Smooth muscle cell (in vitro differentiated cells): Measurements from ENCODE around the gene NDUFA1. TPM values are rescaled to one million over a fixed set of nuclear protein-coding genes. Genes with fewer than 3 reads are reported as not detected.
A peak's percentile ranks its signal among the peaks of the same experiment; 100 is the strongest.
"Not testable (repeated sequence)": the region's sequence is repeated elsewhere in the genome, so short reads cannot be mapped to it uniquely, and the experiment has no call there.

Source experiments
- DNase-seq: peaks from one replicate; lab custom pipeline; 2025; ENCODE audit not compliant: unreplicated experiment; lab: John Stamatoyannopoulos, UW
- H2AFZ ChIP-seq: fragments of 200-600 bp; sonication (generic); 2 replicates; pipeline ENCODE4 v1.6.0; 2016; ENCODE audit warnings: antibody characterized with exemption, low read depth, mild to moderate bottlenecking
- H3F3A ChIP-seq: fragments of 200-600 bp; sonication (generic); 2 replicates; pipeline ENCODE4 v1.6.0; 2017; ENCODE audit warnings: antibody characterized with exemption, low read depth
- H3K27ac ChIP-seq: fragments of 200-600 bp; sonication (generic); 2 replicates; pipeline ENCODE4 v1.5.1; 2016; ENCODE audit warnings: low read depth, mild to moderate bottlenecking
- H3K27me3 ChIP-seq: fragments of 200-600 bp; sonication (generic); 2 replicates; pipeline ENCODE4 v1.6.1; 2016; ENCODE audit warnings: low read depth, mild to moderate bottlenecking
- H3K36me3 ChIP-seq: fragments of 200-600 bp; sonication (generic); 2 replicates; pipeline ENCODE4 v1.5.1; 2016; ENCODE audit warnings: low read depth
- H3K4me1 ChIP-seq: fragments of 200-600 bp; sonication (generic); 2 replicates; pipeline ENCODE4 v1.5.1; 2016; ENCODE audit warnings: low read depth
- H3K4me2 ChIP-seq: fragments of 200-600 bp; sonication (generic); 2 replicates; pipeline ENCODE4 v1.6.0; 2016; ENCODE audit warnings: mild to moderate bottlenecking
- H3K4me3 ChIP-seq: fragments of 200-600 bp; sonication (generic); 2 replicates; pipeline ENCODE4 v1.5.1; 2016; ENCODE audit warnings: mild to moderate bottlenecking
- H3K79me2 ChIP-seq: fragments of 200-600 bp; sonication (generic); 2 replicates; pipeline ENCODE4 v1.6.0; 2016; ENCODE audit warnings: low read depth, mild to moderate bottlenecking
- H3K9ac ChIP-seq: fragments of 200-600 bp; sonication (generic); 2 replicates; pipeline ENCODE4 v1.6.0; 2016; ENCODE audit warnings: low read depth
- H3K9me3 ChIP-seq: fragments of 200-600 bp; sonication (generic); replicated peaks from 2 replicates; pipeline ENCODE4 v1.5.1; 2016; ENCODE audit warnings: low read depth
- H4K20me1 ChIP-seq: fragments of 200-600 bp; sonication (generic); 2 replicates; pipeline ENCODE4 v1.6.0; 2016; ENCODE audit warnings: low read depth
- WGBS: methylation state at CpG from one replicate; pipeline ENCODE4 v1.1.7; 2016; ENCODE audit warnings: low lambda C conversion rate; 5-methylcytosine and 5-hydroxymethylcytosine counted together
- polyA plus RNA-seq: library from polyadenylated mRNA; unstranded; fragments of >200 nt; fragmentation: Nextera tagmentation; extraction: Ambion mirVana; gene quantifications from 2 replicates; pipeline ENCODE4 v1.2.1, GENCODE V29; 2016
- total RNA-seq: library from RNA; depleted of rRNA; stranded (reverse); fragments of >200 nt; gene quantifications from 2 replicates; pipeline ENCODE4 v1.2.3, GENCODE V29; 2014
- TF ChIP-seq, protein P1 (sequence below): fragments of 200-600 bp; sonication (generic); IDR thresholded peaks from 2 replicates; pipeline ENCODE4 v1.5.1; 2017; ENCODE audit warnings: borderline replicate concordance, mild to moderate bottlenecking, antibody characterized with exemption; ENCODE audit not compliant: insufficient read depth, poor library complexity, severe bottlenecking

The NDUFA1 gene
- 76.4 and 95.9 TPM in 2 replicates for total RNA-seq
- 282 and 313 TPM in 2 replicates for polyA plus RNA-seq

DNA sequence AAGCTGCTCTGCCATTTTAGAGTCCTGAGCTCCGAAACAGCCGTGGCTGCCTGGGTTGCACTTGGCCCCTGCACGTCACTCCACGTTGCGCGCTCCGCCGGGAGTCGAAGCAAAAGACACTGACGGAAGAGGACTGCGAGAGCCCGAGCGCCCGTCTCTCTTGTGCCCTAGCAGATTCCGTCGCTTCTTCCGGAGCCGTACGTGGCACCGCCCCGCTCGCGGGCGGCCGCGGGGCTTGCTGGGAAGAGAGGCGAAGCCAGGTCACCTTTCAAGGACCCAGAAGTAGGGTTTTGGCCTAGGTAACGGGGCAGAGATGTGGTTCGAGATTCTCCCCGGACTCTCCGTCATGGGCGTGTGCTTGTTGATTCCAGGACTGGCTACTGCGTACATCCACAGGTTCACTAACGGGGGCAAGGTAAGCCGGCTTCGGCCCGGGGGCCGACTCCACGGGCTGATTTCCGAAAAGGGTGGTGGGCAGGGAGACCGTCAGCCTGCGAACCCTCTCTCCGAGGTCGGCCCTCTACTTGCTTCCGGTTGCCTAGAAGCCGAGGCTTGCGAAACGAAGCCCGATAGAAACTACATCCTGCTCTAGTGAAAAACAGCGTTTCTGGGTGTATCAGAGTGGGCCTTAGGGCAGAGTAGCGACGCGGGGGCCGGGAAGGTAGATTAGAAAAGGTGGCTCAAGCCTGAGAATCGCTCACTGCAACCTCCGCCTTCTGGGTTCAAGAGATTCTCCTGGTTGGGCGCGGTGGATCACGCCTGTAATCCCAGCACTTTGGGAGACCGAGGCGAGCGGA lies at the start of gene NDUFA1, which contains the start of gene RNF113A:
Gene NDUFA1, plus strand, starts transcription at position 234 of the 797 bp plus-strand sequence. Its CDS starts 80 bp downstream, at position 314.
Gene RNF113A, minus strand, starts transcription at position 135 of the 797 bp plus-strand sequence. Its CDS starts 120 bp downstream, at position 15.
- Histone ChIP-seq H3K4me1 (no peaks in the 10 kb centered on the region), H3K4me3 (peak within 1 kb of the TSS; percentile 66), H3K9me3 (no peaks in the 10 kb centered on the region), H3F3A (no peaks in the 10 kb centered on the region), H3K9ac (peak within 1 kb of the TSS; percentile 78), H3K36me3 (no peaks in the 10 kb centered on the region), H3K27me3 (no peaks in the 10 kb centered on the region), H3K4me2 (peak within 1 kb of the TSS; percentile 83), H2AFZ (peak within 1 kb of the TSS; percentile 62), H4K20me1 (peaks cover 3% of the 10 kb centered on the region), H3K27ac (peak within 1 kb of the TSS; percentile 86), H3K79me2 (peaks cover 13% of the 10 kb centered on the region)
- DNase-seq: peak; percentile 22
- 37% methylated on average over 62 of the region's 62 CpGs for WGBS
- TF ChIP-seq, protein P1, sequence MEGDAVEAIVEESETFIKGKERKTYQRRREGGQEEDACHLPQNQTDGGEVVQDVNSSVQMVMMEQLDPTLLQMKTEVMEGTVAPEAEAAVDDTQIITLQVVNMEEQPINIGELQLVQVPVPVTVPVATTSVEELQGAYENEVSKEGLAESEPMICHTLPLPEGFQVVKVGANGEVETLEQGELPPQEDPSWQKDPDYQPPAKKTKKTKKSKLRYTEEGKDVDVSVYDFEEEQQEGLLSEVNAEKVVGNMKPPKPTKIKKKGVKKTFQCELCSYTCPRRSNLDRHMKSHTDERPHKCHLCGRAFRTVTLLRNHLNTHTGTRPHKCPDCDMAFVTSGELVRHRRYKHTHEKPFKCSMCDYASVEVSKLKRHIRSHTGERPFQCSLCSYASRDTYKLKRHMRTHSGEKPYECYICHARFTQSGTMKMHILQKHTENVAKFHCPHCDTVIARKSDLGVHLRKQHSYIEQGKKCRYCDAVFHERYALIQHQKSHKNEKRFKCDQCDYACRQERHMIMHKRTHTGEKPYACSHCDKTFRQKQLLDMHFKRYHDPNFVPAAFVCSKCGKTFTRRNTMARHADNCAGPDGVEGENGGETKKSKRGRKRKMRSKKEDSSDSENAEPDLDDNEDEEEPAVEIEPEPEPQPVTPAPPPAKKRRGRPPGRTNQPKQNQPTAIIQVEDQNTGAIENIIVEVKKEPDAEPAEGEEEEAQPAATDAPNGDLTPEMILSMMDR: no peak

DNA sequence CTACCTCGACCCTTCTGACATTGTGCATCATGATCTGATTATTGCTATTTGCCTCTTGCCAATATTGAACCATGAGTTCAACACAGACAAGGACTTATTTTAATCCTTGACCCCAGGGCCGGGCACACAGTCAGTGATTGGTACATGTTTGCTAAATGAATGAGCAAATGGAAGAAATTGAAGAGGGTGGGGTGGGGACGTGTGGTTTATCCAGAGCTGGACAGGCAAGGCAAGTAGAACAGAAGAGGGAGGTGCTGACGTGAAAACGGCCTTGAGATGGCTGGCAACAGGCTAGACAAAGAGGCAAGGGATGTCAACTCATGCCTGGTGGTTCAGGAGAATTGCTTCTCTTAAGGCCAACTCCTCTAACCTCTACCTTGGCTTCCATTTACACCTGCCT lies 47.4 kb upstream of the NDUFA1 start:
- WGBS: 100% methylated on average over 1 of the region's 5 CpGs
- not testable (repeated sequence) for H3K79me2 ChIP-seq, H4K20me1 ChIP-seq

DNA sequence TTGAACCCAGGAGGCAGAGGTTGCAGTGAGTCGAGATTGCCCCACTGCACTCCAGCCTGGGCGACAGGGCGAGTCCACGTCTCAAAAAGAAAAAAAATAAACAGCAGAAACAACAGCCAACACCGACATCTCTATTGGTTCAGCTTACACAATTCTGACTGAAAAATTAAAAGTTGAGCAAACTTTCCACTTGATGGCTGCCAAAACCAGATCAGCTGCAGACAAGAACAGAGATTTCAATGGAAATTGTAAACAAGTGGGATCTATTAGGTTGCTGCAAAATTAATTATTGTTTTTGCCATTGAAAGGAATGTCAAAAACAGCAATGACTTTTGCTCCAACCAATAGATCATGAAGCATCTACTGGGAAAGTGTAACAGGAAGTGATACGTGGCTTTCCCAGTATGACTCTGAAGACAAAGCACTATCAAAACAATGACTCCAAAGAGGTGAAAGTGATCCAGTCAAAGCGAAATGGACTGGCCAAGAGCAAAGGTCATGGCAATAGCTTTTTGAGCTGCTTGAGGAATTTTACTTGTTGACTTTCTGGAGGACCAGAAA lies 45.2 kb upstream of the NDUFA1 start:
- 78% methylated on average over 7 of the region's 7 CpGs for WGBS
- Histone ChIP-seq H4K20me1 (no peaks in the 10 kb centered on the region), H3K27ac (no peak overlapping the region), H3K9ac (no peak overlapping the region), H3K79me2 (no peaks in the 10 kb centered on the region), H3K4me1 (no peaks in the 10 kb centered on the region), H3K4me3 (no peak overlapping the region), H3K27me3 (no peaks in the 10 kb centered on the region), H3K9me3 (no peaks in the 10 kb centered on the region), H2AFZ (no peak overlapping the region), H3K36me3 (no peaks in the 10 kb centered on the region), H3K4me2 (no peak overlapping the region), H3F3A (no peaks in the 10 kb centered on the region)
- TF ChIP-seq, protein P1: no peak
- DNase-seq: no peak

More for the DNA sequence above, 47.4 kb upstream of the NDUFA1 start:
- not testable (repeated sequence) for H3K4me1 ChIP-seq, H3K4me3 ChIP-seq, H3K9ac ChIP-seq, H3K4me2 ChIP-seq, DNase-seq, H3K9me3 ChIP-seq, H3F3A ChIP-seq, H3K27ac ChIP-seq, H3K27me3 ChIP-seq, H2AFZ ChIP-seq, H3K36me3 ChIP-seq

DNA sequence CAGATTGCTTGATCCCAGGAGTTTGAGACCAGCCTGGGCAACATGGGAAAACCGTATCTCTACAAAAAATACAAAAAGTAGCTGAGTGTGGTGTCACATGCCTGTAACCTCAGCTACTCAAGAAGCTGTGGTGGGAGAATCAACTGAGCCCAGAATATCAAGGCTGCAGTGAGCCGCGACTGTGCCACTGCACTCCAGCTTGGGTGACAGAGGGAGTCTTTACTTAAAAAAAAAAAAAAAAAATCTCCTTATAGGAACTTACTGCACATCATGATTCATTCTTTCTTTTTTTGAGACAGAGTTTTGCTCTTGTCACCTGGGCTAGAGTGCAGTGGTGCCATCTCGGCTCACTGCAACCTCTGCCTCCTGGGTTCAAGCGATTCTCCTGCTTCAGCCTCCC lies 43.2 kb upstream of the NDUFA1 start:
- Histone ChIP-seq H3K36me3 (no peaks in the 10 kb centered on the region), H4K20me1 (no peaks in the 10 kb centered on the region), H3K9ac (no peak overlapping the region), H2AFZ (no peak overlapping the region), H3K4me2 (no peak overlapping the region), H3K9me3 (no peaks in the 10 kb centered on the region), H3K27me3 (no peaks in the 10 kb centered on the region), H3K4me3 (no peak overlapping the region), H3F3A (no peaks in the 10 kb centered on the region), H3K27ac (no peak overlapping the region), H3K79me2 (no peaks in the 10 kb centered on the region), H3K4me1 (no peaks in the 10 kb centered on the region)
- TF ChIP-seq, protein P1: no peak
- 90% methylated on average over 5 of the region's 5 CpGs for WGBS
- DNase-seq: no peak
